ENCODE results near the gene PGAM2.

DNA sequence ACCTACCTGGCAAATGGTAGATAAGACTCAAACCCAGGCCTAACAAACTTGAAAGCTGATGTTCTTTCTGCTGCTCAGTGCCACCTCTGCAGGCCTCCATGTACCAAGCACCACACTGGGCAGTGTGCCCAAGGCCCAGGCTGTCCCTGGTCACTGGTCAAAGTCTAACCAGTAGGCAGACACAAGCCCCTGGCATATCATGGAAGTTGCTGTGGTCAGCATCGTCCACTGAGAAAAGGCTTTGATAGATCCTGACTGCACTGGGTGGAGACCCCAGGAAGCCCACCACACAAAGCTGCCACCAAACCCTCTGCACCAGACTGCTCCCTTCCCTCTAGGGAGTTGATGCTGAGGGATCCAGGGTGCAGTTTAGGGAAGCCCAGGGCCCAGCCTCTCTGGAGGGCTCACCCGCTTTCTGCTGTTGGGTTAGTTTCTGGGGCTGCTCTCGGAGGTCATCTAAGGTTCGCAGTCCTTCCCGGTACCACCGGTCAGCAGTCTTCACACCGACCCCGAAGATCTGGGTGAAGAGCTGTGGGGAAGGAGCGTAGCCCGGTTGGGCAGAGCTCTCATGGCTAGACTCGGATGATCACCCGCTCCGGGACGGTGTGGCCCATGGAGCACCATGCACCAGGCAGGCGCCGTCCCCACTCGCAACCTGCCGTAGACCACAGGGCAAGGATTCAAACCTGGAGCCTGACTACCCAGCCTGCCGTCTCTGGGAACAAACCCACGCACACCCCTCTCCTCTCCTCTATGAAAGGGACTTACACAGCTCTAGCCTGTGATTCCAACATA is 10.9 kb upstream of the PGAM2 start:
- TF ChIP-seq, protein P1, sequence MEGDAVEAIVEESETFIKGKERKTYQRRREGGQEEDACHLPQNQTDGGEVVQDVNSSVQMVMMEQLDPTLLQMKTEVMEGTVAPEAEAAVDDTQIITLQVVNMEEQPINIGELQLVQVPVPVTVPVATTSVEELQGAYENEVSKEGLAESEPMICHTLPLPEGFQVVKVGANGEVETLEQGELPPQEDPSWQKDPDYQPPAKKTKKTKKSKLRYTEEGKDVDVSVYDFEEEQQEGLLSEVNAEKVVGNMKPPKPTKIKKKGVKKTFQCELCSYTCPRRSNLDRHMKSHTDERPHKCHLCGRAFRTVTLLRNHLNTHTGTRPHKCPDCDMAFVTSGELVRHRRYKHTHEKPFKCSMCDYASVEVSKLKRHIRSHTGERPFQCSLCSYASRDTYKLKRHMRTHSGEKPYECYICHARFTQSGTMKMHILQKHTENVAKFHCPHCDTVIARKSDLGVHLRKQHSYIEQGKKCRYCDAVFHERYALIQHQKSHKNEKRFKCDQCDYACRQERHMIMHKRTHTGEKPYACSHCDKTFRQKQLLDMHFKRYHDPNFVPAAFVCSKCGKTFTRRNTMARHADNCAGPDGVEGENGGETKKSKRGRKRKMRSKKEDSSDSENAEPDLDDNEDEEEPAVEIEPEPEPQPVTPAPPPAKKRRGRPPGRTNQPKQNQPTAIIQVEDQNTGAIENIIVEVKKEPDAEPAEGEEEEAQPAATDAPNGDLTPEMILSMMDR (conservative IDR thresholded peaks at IDR 0.05 in 1 of 2, IDR thresholded peaks at IDR 0.05 in 1 of 2; ENCODE audit: extremely low read depth in 1 of 2, insufficient read depth in 1 of 2, low read depth in 1 of 2, low read length in 2 of 2), result no peak
- TF ChIP-seq EZH2 (IDR thresholded peaks at IDR 0.05; ENCODE audit: borderline replicate concordance, low read length), result no peak
